Smooth muscle cell of the brain vasculature (primary cell): ENCODE results near the gene NUP210L.
A peak's percentile ranks its signal among the peaks of the same experiment; 100 is the strongest.
"Not testable (repeated sequence)": the region's sequence is repeated elsewhere in the genome, so short reads cannot be mapped to it uniquely, and the experiment has no call there.

Experiments
- DNase-seq: peaks from one replicate; pipeline ENCODE4 v3.0.0-alpha.2; 2012; ENCODE audit warnings: low read depth, low spot score

NUP210L gene

DNA sequence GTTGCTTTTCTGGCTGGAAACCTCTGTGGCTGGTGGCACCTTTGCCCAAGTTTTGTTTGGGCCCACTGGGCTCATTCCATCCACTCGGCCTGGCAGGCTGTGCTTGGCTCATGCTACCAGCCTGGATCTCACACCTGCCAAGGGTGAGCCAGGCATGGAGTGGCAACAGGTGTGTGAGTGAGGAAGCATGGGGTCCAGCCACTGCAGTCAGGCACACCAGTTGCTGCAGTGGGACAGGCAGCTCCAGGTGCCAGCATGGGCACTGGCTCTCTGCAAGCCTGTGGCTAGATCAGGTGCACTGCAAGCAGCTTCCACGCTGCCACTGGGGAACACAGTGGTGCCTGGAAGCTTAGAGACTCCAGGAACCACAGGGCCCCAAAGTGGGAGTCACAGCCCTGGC is 57.0 kb downstream of the NUP210L start:
- DNase-seq, result no peak

DNA sequence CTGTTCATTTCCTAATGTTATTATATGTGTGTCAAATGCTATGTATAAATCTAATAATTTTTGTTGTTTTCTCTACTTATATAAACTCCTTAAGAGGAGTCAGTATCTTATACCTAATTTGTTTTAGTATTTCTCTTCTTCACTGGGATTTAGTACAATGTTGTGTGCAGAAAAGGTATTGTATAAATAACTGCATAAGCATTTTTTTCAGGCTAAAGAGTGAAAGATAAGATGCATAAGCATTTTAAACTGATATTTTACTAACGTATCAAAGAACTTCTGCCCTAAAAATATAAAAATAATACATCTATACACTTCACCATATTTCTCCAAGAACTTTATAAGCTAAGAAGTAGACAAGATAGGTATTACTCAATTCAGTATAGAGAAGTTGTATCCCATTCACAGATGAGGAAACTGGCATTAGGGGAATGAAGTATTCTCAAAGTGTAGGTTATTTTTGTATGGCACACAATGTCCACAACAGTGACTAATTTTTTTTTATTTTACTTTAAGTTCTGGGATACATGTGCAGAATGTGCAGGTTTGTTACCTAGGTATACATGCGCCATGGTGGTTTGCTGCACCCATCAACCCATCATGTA is 59.3 kb downstream of the NUP210L start:
- DNase-seq, result no peak

DNA sequence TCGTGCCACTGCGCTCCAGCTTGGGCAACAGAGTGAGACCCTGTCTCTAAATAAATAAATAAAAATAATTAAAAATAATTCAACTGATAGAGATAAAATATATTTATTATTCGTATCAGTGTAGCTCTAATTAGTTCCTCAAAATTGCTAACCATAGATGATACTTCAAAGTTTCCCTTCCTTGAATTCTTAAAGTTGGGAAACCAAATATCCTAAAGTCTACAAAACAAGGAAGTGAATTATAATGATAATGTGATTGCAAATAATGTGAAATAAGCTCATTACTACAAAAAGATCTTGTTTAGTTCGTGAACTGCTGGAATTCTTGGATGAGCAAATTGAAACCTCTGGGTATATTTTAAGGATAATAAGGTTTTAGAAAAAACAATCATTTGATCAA is 60.5 kb downstream of the NUP210L start:
- DNase-seq, result no peak

DNA sequence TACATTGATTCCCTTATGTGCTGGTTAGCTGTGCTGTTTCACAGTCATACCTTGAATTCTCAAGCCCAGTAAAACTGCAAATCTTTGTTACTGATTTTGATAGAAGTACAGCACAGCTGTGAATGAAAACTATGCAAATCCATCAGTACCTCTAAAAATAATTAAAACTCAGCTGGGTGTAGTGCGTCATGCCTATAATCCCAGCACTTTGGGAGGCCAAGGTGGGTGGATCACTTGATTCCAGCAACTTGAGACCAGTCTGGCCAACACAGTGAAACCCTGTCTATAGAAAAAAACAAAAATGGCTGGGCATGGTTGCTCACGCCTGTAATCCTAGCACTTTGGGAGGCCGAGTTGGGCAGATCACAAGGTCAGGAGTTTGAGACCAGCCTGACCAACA is 61.2 kb downstream of the NUP210L start:
- DNase-seq, result no peak

DNA sequence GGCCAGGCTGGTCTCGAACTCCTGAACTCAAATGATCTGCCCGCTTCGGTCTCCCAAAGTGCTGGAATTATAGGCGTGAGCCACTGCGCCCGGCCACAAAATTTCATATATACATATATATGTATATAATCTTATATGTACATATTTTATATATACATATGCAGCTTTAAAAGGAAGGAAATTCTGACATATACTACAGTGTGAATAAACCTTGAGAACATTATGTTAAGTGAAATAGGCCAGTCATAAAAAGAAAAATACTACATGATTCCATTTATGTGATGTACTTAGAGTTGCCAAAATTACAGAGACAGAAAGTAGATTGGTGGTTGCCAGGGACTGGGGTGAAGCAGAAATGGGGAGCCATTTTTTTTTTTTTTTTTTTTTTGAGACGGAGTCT is 63.2 kb downstream of the NUP210L start:
- DNase-seq, result no peak

DNA sequence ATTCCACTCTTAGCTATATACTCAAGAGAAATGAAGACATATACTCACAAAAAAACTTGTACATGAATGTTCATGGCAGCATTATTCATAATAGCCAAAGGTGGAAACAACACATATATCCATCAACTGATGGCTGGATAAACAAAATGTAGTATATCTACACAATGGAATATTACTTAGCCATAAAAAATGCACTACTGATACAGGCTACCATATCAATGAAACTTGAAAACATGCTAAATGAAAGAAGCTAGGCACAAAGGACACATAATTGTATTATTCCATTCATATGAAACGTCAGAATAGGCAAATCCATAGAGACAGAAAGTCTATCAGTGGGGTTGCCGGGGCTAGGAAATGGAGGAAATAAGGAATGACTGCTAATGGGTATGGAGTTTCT is 67.3 kb downstream of the NUP210L start:
- DNase-seq, result no peak

DNA sequence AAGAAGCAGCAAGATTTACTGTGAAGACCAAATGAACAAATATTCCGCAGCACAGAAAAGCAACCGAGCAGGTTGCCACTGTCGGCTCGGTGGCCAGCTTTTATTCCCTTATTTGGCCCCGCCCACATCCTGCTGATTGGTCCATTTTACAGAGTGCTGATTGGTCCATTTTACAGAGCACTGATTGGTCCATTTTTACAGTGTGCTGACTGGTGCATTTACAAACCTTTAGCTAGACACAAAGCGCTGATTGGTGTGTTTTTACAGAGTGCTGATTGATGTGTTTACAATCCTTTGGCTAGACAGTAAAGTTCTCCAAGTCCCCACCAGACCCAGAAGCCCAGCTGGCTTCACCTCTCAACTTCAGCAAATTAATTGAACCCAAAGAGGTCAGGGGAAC is 71.8 kb downstream of the NUP210L start:
- DNase-seq, result not testable (repeated sequence)

DNA sequence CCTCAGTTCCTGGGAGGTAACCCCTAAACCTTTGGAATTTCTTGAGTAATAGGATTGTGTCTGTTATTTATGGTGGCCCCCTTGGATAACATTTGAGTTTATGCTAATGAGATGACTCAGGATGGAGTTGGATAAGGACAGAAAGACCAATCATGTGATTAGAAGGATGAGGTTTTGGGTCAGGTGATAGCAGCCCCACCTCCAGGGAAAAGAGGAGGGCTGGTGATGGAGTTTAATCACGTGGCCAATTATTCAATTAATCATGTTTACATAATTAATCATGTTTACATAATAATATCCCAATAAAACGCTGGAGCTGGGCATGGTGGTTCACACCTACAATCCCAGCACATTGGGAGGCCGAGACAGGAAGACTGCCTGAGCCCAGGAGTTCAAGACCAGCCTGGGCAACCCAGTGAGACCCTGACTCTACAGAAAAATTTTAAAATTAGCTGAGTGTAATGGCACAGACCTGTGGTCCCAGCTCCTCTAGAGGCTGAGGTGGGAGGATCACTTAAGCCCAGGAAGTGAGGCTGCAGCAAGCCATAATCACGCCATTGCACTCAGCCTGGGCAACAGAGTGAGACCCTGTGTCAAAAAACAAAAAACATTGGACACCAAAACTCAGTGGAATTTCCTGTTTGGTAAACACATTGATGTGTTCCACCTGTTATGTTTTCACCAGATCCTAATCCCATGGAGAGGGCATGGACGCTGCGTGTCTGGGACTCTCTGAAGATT is 73.3 kb downstream of the NUP210L start:
- DNase-seq, result no peak

DNA sequence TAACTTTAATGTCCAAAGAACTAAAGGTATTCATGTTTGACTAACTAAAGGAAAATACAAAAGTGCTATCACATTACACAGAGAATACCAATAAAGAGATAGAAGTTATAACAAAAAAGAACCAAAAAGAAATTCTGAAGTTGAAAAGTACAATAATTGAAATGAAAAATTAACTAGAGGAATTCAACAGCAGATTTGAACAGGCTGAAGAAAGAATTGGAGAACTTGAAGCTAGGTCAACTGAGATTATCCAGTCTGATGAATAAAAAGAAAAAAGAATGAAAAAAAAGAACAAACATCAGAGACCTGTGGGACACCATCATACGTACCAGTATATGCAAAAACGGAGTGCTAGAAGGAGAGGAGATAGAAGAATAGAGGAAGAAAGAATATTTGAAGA is 78.5 kb downstream of the NUP210L start:
- no peak for DNase-seq

DNA sequence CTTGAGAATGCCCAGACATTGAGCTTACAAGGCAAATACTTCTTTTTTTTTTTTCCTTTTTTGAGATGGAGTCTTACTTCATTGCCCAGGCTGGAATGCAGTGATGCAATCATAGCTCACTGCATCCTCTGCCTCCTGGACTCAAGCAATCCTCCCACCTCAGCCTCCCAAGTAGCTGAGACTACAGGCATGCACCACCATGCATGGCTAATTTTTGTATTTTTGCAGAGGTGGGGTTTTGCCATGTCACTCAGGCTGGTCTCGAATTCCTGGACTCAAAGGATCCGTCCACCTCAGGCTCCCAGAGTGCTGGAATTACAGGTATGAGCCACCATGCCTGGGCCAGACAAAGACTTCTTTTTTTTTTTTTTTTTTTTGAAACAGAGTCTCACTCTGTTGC is 79.1 kb downstream of the NUP210L start:
- DNase-seq, result no peak

DNA sequence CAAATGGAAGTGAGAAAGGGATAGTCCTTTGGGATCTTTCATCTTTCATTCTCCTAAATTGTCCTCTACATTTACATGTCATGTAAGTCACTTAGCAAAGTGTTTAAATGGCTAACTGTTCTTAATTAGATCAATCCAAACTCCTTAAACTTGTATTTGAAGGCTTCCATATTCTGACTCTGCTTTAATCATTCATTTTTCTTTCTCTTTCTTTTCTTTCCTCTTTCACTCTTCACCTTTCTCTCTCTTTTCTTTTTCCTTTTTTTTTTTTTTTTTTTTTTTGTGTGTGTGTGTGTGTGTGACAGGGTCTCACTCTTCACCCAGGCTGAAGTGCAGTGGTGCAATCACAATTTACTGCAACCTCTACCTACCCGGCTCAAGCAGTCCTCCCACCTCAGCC is 92.6 kb downstream of the NUP210L start:
- no peak for DNase-seq

DNA sequence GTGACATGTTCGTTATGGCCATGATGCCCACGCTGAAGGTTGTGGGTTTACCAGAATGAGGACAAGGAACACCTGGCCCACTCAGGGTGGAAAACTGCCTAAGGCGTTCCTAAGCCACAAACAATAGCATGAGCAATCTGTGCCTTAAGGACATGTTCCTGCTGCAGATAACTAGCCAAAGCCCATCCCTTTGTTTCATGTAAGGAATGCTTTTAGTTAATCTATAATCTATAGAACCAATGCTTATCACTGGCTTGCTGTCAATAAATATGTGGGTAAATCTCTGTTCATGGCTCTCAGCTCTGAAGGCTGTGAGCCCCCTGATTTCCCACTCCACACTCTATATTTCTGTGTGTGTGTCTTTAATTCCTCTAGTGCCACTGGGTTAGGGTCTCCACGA is 107.4 kb downstream of the NUP210L start:
- not testable (repeated sequence) for DNase-seq

DNA sequence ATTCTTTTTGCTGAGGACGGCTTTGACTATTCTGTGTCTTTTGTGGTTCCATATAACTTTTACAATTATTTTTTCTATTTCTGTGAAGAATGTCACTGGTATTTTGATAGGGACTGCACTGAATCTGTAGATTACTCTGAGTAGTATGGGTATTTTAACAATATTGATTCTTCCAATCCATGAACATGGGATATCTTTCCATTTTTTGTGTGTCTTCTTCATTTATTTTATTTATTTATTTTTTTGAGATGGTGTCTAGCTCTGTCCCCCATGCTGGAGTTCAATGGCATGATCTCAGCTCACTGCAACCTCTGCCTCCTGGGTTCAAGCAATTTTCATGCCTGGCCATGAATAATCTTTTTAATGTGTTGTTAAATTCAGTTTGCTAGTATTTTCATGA is 121.2 kb downstream of the NUP210L start:
- not testable (repeated sequence) for DNase-seq

DNA sequence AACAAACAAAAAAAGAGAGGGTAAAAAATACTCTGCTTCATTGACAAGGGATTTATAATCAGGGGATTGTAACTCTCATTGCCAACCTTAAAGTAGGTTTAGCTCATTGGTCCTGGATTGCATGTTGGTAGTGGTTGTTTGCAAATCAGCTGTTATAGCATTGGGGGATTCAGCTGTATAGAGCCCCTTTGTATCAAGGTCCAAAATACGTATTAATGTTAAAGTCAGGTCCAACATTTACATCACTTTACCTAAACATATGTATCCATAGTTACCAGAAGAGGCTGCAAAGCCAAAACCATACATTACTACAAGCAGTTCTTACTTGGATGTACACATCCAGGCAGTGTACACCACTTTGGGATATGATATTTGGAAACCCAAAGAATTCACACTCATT is 134.9 kb downstream of the NUP210L start:
- DNase-seq, result no peak

DNA sequence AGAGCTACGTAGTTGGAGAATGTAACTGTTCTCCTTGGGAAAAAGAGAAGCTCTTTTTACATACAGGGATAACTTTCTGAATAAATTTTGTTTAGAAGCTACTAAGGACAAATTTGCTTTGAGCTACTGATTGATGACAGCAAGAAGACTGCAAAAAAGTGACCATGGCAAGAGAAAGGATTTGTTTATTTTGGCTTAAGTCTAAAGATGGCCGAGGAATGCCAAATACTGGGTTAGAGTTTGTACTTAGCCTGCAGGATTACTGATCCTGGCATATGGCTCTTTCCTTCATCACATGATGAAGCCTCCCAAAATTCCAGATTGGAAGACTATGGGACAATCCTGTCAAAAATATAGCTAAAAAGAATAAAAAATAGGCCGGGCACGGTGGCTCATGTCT is 135.6 kb downstream of the NUP210L start:
- DNase-seq, result no peak

DNA sequence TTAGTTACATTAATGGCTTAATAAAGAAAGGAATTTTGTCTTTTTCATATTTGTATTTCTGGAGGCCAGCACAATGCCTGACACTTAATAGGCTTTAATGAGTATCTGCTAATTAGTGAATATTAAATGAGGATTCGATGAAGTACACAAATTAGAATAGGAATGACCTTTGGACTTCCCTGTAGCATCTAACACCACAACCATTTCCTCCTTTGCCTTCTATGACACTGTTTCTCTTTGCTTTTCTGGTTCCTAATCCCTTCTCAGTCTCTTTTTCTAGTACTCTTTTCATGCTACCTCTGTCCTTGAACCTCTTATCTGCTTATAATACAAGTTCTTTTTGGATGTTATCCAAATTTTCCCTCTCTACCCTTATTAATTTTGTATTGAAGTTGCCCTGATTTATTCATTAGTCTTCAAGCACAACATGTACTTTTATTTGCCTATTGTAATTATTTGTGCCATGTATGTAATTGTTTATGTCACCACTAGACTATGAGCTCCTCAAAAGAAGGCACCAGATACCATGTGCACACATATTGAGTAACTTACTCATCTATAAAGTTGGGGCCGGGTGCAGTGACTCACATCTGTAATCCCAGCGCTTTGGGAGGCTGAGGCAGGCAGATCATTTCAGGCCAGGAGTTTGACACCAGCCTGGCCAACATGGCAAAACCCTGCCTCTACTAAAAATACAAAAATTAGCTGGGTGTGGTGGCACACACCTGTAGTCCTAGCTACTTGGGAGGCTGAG is 140.5 kb downstream of the NUP210L start:
- DNase-seq, result no peak

DNA sequence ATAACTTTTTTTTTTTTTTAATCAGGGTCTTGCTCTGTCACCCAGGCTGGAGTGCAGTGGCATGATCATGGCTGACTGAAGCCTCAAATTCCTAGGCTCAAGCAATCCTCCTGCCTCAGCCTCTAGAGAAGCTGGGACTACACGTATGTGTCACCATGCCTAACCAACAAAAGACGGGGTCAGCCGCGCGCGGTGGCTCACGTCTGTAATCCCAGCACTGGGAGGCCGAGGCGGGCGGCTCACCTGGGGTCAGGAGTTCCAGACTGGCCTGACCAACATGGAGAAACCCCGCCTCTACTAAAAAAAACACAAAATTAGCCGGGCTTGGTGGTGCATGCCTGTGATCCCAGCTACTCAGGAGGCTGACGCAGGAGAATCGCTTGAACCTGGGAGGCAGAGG is 142.3 kb downstream of the NUP210L start:
- not testable (repeated sequence) for DNase-seq

DNA sequence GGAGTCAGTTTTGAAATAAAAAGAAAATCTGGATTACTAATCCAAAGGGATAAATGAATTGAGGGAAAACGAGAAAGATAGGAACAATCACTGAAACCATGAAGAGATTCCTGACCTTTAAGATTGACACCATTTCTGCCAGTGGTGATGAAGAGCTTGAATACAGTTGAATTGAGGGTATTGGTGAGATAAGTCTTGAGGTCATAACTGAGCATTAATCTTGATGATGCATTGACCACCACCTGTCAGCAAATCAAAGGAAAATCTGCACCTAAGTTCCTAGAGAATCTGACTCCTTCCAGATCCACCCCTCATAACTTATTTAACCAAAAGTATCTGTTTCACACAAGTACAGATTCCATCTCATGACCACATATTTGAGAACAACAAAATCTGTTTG is 142.7 kb downstream of the NUP210L start:
- DNase-seq, result no peak

DNA sequence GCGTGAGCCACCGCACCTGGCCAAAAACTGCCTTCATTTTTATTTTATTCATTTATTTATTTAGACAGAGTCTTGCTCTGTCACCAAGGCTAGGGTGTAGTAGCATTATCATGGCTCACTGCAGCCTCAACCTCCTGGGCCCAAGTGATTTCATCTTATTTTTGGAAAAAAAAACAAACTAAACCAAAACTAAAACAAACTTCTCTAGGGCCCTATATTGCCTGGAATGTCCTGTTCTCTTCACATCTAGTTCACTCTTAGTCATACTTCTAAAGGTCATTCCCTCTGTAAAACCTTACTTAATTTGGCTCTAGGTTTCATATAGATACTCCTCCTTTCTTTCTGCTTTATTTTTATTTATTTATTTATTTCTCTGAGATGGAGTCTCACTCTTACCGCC is 148.7 kb downstream of the NUP210L start:
- DNase-seq, result peak; percentile 18

DNA sequence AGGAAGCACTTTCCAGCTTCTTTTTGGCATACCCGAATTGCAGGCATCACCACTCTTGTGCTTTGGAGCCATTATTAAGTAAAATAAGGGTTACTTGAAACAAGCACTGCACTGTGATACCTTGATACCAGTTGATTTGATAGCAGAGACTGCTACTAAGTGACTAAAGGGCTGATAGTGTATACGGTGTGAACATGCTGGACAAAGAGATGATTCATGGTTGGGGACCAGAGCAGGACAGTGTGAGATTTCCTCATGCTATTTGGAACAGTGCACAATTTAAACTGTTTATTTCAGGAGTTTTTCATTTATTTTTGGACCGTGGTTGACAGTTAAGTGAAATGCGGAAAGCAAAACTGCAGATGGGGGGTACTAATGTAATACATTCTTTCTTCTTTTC is 154.5 kb downstream of the NUP210L start:
- no peak for DNase-seq

DNA sequence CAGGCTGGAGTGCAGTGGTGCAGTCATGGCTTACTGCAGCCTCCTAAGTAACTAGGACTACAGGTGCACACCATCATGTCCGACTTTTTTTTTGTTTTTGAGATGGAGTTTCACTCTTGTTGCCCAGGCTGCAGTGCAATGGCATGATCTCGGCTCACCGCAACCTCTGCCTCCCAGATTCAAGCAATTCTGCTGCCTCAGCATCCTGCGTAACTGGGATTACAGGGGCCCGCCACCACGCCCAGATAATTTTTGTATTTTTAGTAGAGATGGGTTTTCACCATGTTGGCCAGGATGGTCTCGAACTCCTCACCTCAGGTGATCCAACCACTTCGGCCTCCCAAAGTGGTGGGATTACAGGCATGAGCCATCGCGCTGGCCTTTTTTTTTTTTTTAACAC is 158.0 kb downstream of the NUP210L start:
- DNase-seq, result not testable (repeated sequence)

DNA sequence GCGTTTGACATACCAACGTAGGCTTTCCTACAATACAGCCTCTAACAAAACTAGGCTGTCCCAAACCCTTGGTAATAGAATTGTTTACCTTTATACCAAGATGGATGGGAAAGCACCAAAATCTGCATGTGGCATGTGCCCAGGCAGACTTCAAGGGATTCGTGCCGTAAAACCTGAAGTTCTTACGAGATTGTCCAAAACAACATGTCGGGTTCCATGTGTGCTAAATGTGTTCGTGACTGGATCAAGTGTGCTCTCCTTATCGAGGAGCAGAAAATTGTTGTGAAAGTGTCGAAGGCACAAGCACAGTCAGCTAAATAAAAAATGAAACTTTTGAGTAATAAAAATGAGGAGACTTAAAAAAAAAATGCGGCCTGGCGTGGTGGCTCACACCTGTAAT is 159.2 kb downstream of the NUP210L start:
- DNase-seq, result no peak

DNA sequence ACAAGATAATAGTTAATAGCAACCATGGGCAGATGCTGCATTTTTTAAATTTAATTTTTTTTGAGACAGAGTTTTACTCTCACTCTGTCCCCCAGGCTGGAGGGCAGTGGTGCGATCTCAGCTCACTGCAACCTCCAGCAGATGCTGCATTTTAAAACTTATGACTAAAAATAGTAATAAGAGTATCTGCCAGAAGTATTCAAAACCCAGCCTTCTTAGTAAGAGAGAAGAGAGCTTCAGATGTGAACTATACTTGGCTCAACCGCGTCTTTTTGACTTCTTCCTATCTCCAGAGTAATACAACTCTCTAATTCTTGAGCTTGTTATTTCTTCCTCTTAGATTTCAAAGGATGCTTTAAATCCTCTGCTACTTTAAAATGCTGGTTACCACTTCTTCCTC is 159.7 kb downstream of the NUP210L start:
- DNase-seq, result no peak
